Measurements from ENCODE around the gene TANK.

The TANK gene

DNA sequence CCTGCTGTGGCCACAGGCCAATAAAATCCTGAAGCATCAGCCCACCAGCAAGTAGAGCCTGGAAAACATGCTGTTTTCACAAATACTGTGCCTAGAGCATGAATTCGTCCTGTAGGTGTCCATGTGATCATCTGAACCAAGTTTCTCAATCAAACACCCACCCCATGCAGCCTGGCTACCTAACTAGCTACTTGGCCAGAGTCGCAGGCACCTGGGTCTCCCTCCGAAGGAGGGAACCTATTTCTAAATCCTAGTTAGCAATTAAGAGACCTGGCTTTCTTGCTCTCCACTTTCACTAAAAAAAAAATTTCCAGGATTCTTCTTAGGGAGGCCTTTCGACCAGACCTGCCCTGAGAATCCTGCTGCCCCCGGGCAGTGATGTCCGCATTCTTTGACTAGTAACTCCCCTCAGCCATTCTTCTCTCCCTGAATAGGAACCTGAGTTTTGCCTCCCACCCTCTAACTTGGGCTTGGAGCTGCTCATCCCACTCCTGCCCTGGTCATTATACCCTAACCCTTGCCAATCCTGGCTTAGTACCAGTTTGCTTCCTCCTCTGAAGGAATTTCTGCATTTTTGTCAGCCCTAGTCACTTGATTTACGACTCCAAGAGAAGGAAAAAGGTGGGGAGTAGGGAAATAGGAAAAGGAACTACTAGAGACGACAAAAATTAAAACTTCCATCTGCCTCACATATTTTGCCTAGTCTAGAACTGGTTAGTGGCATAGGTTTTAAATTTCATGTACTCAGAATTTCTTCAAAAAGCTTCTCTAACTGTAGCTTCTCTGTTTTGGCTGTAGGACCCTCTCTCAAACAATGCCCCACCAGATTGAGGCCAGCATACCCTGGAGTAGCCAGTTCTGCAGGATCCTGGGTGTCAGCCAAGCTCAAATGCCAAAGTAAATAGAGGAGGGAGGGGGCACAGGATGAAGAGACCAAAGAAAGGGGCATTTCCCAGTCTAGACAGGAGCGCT lies 25.4 kb upstream of the TANK start:
- no peak for DNase-seq

- no peak for DNase-seq
Measured at GRCh38 chr2:161135951-161136593, 24.2 kb upstream of the TANK start.

DNA sequence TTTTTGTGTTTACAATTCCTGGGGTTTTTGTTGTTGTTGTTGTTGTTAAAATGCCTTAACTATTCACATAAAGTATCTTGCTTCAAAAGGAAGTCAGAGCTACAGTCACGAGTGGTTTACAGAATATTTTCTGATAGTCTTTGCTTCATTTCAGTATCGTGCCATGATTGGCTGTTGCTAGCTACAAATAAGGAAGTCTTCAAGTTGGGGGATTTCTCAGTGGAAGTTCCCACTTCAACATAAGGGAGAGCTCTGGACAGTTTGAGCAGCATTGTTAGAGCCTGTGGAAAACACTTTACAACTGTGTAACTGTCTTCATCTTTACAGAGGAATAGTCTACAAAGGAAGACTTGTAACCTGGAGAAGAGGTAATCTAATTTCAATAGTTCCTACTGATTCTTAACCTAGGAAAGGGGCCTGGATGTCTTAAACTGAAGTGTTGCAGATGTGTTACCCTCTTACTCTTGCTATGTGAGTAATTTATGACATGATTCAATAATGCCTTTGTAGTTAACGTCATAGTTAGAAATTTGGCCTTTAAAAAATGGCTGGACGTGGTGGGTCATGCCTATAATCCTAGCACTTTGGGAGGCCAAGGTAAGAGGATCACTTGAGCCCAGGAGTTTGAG lies 23.4 kb upstream of the TANK start:
- no peak for DNase-seq

- DNase-seq, result peak in 1 of 2 experiments; percentile 40
Measured at GRCh38 chr2:161138429-161138828, 21.8 kb upstream of the TANK start.

GRCh38 chr2:161139098-161139987 lies 20.9 kb upstream of the TANK start:
- DNase-seq, result no peak

- DNase-seq, result peak in 1 of 2 experiments; percentile 42
Measured at GRCh38 chr2:161141033-161141432, 19.2 kb upstream of the TANK start.

DNA sequence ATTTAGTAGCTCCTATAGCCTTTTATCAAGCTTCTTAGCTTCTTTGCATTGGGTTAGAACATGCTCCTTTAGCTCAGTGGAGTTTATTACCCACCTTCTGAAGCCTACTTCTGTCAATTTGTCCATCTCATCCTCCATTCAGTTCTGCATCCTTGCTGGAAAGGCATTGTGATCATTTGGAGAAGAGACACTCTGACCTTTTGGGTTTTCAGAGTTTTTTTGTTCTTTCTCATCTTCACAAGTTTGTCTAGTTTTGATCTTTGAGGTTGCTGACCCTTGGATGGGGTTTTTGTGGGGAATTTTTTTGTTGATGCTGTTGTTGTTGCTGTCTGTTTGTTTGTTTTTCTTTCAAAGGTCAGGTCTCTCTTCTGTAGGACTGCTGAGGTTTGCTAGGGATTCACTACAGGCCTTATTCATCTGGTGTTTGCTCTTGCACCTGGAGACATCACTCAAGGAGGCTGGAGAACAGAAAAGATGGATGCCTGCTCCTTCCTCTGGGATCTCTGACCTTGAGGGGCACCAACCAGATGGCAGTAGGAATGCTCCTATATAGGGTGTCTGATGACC lies 13.9 kb upstream of the TANK start:
- no peak for DNase-seq

DNA sequence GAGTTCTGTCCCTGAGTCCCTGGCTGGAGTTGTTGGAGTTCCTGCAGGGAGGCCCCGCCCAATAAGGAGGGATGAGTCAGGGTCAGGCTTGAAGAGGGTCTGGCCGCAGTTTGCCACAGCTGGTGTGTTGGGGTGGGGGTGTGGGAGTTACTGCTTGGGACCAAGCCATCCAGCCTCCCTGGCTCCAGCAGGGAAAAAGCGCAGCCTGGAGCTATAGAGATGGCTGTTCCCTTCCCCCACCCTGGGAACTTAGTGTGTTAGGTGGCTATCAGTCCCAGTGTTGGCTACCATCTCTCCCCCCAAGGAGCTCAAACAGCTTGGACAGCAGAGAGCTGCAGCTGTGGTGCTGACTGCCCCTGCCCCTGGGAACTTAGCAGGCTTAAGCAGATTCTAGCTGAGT lies 13.2 kb upstream of the TANK start:
- DNase-seq, result no peak

DNA sequence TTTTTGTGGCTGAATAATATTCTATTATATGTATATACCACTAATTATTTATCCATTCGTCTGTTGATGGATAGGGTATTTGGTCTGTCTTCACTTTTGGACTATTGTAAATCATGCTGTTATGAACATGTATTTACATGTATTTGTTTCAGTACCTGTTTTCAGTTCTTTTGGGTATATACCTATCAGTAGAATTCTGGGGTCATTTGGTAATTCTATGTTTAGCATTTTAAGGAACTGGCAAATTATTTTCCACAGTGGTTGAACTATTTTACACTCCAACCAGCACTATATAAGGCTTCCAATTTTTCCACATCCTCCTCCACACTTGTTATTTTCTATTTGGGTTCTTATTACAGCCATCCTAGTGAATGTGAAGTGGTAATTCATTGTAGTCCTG lies 12.4 kb upstream of the TANK start:
- no peak for DNase-seq

DNA sequence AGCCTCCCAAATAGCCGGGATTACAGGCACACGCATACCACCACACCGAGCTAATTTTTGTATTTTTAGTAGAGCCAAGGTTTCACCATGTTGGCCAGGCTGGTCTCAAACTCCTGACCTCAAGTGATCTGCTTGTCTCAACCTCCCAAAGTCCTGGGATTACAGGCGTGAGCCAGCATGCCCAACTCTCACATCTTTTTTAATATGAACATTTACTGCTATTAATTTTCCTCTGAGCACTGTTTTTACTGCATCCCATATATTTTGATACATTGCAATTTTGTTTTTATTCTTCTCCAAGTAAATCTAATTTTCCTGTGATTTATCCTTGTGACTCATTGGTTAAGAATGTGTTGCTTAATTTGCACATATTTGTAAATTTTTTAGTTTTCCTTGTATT lies 9.5 kb upstream of the TANK start:
- no peak for DNase-seq

- DNase-seq, result no peak
Measured at GRCh38 chr2:161152302-161152701, 7.9 kb upstream of the TANK start.

- no peak for DNase-seq
Measured at GRCh38 chr2:161158882-161159281, 1.3 kb upstream of the TANK start.

DNA sequence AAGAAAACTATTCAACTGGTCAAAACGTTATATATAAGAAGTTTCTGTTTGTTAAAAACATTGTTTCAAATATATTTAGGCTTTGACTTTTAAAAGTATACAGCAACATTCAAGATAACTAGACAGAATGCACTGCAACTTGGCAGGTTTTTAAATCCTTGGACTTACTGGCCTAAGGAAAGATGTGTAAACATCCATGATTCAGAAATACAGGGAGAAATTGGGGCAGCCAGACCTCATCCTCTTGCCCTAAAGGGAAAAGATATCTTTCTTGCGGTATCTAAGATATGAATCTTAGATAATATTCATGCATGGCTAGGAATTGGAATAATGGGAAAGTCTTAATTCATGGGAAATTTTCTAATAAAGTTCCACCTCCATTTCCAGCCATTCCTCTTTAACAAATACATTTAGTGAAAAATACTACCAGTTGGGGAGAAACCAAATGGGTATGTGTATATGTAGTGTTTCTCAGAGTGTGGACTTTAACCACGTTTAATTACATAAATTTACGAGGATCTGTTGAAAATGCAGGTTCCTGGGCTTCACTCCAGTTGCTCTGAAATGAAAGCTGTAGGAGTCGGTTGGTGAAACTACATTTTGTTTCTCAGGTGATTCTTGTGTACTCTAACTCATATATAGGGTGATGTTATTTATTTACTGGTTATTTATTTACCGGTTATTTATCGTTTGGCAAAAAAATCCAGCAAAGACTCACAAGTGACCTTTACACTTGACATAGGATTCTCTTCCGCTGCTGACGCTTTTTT lies 587 bp upstream of the TANK start:
- DNase-seq, result no peak

DNA sequence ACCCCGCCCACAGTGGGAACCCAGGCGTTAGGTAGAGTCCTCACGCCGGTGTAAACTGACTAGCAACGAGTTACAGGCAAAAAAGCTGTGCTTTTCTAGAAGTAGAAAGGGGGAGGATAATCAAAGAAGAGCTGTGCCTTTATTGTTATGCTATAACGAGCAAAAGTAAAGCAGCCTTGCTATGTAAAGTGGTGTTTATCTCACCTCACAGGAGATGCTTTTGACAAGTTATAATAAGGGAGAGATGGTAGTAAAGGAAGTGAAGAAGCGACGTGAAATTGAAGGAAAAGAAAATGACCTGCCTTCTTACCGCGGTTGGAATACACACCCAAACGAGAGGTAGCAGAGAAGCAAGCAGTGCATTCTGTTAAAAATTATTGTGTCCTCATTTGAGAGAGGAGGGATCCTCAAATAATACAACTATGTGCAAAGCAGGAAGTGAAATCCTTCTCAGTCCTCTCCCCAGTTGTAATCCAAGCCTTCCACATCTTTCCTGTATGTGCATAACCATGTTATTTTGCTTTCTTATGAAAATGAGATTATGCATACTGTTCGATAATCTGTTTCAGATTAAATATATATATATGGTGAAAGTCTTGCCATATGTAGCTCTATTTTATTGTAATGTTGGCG lies 962 bp downstream of the TANK start:
- DNase-seq, result no peak

GRCh38 chr2:161163440-161163839 lies 3.2 kb downstream of the TANK start:
- no peak for DNase-seq

GRCh38 chr2:161164161-161164560 lies 3.9 kb downstream of the TANK start:
- DNase-seq, result no peak

GRCh38 chr2:161165266-161165665 lies 5.0 kb downstream of the TANK start:
- no peak for DNase-seq

- DNase-seq, result no peak
Measured at GRCh38 chr2:161165811-161166210, 5.6 kb downstream of the TANK start.

DNA sequence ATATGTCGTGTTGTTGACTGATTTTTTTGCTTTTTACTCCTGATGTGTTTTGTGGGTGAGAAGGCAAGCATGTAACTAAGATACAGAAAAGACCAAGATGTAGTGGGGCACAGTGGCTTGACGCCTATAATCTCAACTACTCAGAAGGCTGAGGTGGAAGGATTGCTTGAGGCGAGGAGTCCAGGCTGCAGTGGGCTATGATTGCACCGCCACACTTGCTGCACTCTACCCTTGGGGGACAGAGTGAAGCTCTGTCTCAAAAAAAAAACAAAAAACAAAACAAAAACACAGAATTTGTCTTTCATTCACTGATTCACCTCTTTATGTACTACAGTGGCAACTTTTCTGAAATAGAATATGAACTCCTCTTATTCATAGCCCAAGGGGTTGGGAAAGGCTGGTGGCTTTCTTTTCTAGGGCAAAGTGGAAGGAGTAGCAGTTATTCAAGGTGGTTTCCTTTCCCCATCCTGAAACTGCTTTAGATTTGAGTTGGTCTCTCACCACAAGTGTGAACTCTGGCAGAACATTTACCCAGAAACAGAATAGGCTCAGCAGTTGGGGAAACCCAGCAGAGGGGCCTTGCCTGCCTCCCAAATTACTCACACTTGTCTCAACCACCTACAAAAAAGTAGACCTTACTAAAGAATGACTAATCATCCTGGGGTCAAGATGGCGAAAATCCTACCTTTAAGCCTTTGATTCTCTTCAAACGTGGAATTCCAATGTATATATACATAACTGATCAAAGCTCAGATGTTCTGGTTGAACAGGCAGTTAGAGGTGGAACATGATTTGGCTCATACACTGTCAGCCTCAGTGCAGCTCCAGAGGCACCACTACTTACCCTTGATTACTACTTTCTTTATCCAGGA lies 6.5 kb downstream of the TANK start:
- peak; percentile 65 to 75 for DNase-seq

GRCh38 chr2:161169335-161169734 lies 9.1 kb downstream of the TANK start:
- no peak for DNase-seq

All from activated T-cell treated with anti-CD3 and anti-CD28 coated beads, Interleukin-2, amount 50 U/mL, for 48 hours (primary cell).